22Rv1 (cell line): Measurements from ENCODE around the gene SLC2A1.

ENCODE experiments used
- ZFX ChIP-seq: fragments of 450-650 bp; IDR thresholded peaks from 2 replicates; pipeline ENCODE4 v1.6.1; 2017; ENCODE audit warnings: antibody characterized with exemption, borderline replicate concordance
- TF ChIP-seq, protein P1 (sequence below): fragments of 450-650 bp; IDR thresholded peaks from 2 replicates; pipeline ENCODE4 v1.5.1; 2017; ENCODE audit warnings: mild to moderate bottlenecking

DNA sequence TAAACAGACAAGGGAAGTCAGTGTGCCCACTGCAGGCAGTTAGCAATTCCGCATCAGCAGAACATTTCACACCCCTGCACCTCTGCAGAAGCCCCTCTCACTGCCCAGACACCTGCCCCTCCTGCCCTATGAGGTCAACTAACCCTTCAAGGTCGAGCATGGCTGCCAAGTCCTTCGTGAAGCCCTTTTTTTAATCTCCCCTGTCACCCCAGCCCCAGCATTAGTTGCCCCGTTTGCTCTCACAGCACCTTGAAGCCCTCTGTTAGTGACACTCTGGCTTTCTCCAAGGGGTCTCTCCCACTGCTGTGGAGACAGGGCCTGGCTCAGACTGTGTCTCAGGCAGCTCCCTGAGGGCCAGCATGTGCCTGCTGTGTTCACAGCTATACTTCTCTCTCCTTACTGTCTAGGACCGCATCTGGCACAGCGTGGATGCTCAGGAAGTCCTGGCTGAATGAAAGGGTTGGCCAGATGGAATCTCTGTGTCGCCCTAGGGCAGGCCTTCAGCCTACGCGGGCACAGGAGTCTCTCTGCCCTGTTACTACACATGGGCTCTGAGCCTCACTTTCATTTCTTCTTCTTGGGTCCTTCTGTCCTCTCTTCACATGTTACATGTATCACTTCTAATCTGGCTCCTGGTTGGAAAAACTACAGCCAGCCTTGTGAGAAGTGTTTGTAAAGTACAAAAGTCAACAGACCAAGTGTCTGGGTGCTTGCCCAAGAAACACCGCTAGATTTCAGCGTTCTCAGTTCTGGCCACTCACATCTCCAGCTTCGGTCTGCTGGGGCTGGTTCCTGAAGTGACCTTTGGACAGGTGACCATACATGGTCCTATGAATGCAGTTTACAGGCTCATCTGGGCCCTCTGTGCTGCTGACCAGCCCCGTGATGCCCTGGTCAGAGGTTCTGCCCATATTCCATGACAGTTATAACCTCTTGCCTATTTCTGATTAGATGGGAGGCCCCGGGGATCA is 19.7 kb downstream of the SLC2A1 start:
- TF ChIP-seq, protein P1, sequence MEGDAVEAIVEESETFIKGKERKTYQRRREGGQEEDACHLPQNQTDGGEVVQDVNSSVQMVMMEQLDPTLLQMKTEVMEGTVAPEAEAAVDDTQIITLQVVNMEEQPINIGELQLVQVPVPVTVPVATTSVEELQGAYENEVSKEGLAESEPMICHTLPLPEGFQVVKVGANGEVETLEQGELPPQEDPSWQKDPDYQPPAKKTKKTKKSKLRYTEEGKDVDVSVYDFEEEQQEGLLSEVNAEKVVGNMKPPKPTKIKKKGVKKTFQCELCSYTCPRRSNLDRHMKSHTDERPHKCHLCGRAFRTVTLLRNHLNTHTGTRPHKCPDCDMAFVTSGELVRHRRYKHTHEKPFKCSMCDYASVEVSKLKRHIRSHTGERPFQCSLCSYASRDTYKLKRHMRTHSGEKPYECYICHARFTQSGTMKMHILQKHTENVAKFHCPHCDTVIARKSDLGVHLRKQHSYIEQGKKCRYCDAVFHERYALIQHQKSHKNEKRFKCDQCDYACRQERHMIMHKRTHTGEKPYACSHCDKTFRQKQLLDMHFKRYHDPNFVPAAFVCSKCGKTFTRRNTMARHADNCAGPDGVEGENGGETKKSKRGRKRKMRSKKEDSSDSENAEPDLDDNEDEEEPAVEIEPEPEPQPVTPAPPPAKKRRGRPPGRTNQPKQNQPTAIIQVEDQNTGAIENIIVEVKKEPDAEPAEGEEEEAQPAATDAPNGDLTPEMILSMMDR: no peak
- no peak for TF ChIP-seq ZFX
